NAMALWA (cell line): Measurements from ENCODE around the gene MATN1.

Experiments used
- DNase-seq: peaks from one replicate; pipeline ENCODE4 v3.0.0-alpha.2; 2015; ENCODE audit warnings: low spot score

MATN1 gene

DNA sequence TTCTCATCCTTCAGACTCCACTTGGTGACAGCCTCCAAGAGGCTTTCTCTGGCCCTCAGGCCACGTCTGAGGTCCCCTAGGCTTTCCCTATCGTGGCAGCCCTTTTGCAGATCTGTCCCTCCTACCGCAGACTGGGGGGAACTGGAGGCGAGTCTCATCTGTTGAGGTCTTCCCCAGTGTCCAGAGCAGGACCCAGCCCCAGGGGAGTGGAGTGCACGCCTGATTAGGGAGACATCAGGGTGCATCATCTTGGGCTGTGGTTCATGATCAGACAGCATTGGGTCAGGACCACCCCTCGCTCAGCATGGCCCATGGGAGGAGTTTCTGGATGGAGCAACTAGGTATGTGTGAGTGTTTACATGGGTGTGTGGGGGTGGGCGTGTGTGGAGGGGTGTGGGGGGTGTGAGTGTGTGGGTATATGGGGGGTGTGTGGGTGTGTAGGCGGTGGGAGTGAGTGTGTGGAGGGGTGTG is 8.5 kb upstream of the MATN1 start:
- no peak for DNase-seq

DNA sequence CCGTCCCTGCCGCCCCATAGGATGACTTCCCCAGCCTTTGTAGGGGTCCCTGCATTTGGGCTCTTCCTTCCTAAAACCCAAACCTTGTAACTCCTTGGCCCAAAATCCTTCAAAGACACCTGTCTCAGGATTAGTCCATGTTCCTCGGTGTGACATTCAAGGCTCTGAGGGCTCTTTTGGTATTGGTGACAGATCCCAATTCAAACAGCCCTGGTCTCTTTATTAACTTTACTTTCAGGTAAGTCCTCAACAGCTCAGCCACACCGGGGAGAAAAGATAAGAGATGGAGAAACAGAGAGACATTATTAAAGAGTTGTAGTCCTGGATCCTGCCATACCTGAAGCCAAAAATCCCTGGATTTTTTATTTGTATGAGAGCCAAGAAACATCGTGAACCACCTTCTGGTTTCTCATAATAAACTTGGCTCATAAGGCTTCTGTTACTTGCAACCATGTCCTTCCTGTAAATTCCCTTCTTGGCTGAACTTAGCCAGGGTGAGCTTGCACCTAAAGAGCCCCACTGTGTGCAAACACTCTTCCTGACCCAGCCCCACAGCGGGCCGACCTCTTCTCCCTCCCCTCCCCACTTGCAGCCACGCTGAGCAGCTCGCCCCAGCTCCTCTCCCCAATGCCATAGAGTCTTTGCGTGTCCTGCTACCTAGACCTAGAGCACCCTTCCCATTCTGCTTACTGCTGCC is 7.9 kb upstream of the MATN1 start:
- DNase-seq = no peak

DNA sequence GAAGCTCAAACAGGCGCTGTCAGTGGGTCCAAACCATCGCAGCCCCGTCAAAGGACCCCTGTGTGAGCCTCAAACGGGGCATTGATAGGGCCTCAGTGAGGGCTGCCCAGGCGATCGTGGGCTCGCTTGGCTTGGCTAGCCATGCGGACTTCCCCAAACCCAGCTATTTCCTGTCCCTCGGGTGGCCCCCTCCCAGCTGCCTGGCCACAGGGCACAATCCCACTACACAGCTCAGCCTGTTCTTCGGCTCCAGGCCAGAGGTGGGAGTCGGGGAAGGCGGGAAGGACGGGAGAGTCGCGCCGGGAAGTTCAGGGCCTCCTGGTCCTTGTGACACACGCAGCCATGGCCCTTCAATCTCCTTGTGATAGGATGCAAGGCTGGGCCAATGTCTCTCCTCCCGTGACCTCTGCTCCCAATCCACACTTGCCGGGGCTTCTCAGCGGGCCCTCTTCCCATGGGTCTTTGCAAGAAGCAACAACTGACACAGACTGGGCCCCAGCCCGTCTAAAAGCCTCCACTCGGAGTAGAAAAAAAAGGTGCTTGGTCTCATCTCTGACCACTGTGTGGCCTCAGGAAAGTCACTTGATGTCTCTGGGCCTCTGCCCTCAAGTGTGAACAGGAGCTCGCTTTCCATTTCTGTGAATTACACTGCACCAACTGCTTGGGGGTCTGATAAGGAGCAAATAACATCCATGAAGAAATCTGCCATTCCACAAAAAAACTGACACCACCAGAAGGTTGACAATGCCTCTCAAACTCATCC is 7.1 kb upstream of the MATN1 start:
- DNase-seq = peak; percentile 77

DNA sequence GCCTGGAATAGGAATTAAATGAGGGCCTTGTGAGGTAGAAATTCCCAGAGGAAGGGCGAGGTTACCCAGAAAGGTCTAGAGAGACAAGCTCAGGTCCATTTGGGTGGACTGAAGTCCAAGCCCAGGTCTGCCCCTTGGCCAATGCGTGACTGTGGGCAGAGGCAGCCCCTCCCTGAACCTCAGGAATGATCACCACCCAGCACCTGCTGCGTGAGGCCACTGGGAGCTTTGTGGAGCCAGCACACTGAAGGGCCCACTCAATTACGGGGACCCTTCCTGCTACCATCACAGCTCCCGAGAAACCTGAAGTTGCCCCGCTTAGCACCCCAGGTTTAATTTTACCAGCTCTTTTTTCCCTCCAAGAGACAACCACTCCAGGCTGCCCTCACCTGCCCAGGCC is 6.5 kb upstream of the MATN1 start:
- no peak for DNase-seq

DNA sequence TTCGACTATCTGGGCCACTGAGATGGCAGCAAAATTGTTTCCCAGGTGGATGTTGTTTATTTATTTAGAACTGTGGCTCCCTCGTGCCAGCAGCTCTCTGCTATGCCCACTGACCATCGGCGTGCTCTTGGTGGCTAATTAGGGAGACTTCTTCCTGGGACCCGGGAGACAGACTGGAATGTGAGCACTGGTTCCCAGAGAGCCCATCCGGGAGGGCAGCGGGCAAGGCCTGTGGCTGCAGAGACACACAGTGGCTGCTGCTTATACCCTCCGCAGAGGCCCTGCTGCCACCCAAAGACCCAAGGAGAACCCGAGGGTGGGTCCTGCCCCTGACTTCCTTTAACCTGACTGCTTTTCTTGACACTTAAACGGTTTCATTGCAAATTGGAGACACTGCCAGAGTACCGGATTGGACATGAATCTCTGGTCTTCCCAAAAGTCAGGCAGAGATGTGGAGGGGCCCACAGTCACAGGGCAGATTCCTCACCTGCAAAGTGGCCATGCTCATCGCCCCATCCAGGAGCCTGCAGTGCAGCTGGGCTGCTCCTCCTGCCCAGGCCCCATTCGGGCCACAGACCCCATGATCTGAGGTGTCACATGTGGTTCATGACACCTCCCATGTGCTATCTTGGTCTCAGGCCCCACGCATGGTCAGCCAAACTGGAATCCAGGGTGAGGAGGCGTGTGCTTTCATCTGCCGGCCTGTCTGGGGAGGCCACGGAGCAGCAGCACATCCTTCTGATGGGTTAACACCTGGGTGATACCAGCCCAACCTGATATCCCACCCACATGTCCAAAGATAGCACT is 5.7 kb upstream of the MATN1 start:
- peak; percentile 62 for DNase-seq

DNA sequence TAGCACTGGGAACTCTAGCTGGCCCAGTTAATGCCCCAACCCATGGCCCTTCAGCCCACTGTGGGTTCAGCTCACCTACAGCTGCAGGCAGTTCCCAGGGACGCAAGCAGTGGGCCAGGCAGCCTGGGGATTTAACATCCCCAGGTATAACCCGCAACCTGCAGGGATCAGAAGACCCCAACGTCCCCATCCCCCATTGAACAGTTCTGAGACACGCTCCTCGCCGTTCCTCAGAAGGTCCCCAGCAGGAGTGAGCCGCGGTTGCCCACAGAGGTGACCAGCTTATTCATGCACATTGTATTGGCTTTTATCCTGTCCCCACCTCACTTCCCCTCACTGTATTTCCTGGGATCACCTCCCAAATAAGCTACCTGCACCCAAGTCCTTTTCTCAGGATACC is 5.0 kb upstream of the MATN1 start:
- no peak for DNase-seq

DNA sequence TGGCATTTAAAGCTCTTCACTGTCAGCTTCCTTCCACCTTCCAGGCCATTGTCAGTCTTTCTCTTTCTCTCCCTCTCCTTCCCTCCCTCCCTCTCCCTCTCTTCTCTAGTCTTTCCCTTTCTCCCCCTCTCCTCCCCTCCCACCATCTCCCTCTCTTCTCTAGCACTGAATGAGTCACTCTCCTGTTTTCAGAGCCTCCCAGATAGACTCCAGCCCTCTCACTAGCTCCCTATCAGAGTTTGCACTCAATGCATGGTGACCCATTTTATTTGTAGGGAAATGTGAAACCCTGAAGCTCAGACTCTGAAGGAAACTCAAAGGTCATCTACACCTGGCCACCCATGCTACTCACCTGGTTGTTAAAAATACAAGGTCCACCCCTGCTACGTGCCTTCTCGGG is 4.4 kb upstream of the MATN1 start:
- DNase-seq = no peak

DNA sequence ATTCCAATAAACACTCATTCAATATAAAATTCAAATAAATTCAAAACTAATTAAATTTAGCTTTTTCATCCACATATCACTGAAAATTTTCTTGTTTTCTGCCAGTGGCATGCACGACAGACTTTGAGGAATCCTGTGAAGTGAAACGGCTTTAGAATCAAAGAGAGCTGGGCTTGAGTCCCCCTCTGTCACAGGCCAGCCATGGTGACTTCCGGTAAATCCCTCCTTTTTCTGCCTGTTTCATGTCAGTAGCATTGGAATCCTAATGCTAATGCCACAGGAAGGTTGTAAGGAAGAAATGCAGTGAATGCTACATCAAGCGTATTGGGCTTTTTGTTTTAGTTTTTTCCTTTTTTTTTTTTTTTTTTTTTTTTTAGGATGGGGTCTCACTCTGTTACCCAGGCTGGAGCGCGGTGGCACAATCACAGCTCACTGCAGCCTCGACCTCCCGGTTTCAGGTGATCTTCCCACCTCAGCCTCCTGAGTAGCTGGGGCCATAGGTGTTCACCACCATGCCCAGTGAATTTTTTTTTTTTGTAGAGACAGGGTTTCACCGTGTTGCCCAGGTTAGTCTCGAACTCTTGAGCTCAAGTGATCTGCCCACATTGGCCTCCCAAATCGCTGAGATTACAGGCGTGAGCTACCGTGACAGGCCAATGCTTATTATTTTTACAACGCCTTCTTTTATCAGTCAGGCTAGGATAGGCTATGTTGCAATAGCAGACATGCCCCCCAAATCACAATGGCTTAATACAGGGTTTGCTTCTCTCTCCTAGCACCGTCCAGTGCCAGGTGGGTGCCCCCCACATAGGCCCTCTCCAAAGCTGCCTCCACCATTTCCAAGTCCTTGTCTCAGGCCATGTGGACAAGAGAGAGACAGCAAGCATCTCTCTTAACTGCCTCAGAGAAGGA is 3.6 kb upstream of the MATN1 start:
- DNase-seq = no peak

DNA sequence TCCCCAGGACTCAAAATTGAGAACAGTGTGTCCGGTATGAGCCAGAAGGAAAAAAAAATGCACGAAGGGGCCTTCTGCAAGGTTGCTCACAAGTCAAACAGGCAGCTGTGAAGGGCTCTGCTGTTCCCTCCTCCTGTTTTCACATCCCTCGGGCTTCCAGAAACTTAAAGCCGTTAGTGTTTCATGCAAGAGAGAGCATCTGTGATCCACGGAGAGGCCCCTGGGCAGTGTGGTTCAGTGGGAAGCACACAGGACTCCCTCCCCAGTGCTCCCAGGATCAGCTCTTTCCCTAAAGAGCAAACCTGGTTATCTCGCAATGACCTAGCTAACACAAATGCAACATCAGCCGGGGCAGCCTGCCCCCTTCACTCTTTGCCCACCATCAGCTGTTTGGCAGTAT is 2.9 kb upstream of the MATN1 start:
- DNase-seq = no peak

DNA sequence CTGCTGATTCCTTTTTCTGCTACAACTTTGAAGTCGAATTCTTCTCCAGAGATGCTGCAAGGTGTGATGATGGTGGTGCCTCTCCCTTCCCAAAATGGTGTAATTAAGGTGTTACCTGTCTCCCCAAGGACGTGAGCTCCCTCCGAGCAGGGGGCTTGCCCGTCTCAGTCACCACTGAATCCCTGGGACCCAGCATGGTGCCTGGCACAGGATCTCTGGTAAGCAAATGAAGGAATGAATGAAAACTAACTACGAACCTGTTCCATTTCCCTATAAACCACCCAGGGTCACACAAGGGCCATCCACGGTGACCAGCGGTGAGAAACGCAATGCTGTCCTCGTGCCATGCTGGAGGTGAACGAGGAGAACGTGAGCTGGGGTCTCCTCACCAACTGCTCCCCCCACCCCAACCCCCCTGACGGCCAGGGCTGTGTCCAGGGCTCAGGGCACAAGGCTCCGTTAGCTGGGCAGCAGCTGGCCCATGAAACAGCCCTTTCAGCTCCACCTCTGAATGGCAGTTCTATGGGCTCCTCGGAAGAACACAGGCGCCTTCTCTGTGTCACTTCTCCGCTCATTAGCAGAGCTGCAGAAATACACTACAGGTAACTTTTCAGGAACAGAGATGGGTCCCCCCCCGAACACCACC is 2.2 kb upstream of the MATN1 start:
- DNase-seq = no peak

DNA sequence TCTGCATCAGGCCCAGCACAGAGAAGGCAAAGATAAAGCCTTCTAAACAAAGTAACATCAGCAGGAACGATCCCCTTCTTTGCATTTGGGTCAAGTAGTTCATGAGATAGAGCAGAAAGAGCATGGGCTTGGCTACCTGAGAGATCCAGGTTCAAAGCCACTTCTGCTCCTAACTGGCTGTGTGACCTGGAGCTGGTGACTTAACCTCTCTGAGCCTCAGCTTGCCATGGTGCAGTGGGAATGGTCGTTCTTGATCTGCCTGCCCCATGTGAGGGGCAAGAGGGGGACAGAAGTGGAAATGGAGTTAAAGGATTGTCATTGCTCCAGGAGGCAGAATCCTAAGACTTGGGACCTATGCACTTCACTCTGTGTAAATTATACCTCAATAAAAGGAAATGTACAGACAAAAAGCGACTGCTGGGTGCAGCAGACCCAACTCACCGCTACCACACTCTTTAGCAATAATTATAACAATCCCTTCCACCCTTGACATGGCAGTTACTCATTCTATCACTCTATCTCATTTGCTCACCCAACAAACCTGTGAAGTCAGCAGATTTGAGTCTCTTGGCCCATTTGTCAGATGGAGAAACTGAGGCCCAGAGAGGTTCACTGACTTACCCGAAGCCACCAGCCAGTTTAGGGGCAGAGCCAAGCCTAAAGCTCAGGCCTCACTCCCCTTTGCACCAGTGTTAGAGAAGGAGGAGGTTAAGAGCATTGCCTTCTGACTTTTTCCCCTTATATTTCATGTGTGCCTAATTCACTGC is 1.5 kb upstream of the MATN1 start:
- no peak for DNase-seq

DNA sequence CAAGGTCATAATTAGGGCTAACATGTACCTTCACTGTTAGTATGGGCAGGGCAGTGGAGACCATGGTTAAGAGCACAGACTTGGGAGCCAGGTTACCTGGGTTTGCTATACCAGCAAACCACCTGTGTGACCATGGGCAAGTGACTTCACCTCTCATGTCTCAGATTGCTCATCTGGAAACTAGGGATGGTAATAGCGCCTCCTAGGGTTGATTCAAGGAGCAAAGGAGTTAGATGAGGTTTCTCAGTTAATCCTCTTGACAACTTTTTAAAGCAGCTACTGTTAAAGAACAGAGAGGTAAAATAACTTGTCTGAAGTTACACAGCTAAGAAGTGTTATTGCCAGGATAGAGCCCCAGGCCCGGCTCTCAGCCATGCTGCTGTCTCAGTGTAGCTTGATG is 790 bp upstream of the MATN1 start:
- no peak for DNase-seq

DNA sequence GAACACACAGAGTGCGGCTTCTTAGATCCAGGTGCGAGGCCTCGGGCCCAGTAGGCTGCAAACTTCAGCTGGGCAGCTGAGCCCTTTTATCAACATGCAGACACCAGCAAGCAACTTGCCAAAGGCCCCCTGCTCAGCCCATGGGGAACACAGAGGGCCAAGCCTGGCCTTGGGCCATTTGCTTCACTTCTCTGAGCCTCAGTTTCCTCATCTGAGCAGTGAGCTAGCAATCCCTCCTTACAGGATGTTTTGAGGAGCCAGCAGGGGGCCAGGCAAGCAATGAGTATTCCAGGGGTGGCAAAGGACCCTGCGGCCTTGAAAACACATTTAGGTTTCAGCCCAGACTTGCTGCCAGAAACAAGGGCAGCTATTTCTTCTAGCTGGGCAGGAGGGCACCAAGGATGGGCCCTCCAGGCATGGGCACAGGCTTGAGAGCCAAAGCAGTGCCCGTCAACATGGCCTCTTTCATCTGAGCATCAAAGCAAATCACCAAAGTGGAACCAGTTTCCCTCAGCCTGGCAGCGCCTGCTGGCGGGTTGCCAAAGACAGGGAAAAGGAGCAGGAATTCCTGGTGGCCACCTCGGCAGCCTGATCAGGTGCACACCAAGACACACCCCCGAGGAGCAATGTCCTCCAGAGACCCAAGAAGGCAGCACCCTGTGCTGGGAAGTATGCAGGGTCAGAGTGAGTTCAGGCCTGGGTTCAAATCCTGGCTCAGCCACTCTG is 1.4 kb downstream of the MATN1 start:
- DNase-seq = no peak

DNA sequence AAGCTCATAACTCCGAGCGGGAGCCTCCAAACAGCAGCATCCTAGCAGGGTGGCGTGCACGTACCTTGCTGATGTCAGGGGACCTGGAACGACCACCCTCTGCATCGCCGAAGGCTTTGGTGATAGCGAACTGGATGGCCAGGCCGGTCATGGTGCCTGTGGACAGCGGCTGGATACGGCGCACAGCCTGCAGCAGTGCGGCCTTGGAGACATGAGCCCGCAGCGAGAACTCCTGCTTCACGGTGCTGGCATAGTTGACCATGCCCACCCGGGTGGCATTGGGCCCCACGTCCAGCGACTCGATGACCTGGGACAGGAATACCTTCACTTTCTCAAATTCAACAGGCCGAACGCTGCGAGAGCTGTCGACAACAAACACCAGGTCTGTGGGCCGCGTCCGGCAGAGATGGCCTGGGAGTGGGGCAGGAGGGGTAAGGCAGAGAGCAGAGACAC is 2.0 kb downstream of the MATN1 start:
- DNase-seq = no peak

DNA sequence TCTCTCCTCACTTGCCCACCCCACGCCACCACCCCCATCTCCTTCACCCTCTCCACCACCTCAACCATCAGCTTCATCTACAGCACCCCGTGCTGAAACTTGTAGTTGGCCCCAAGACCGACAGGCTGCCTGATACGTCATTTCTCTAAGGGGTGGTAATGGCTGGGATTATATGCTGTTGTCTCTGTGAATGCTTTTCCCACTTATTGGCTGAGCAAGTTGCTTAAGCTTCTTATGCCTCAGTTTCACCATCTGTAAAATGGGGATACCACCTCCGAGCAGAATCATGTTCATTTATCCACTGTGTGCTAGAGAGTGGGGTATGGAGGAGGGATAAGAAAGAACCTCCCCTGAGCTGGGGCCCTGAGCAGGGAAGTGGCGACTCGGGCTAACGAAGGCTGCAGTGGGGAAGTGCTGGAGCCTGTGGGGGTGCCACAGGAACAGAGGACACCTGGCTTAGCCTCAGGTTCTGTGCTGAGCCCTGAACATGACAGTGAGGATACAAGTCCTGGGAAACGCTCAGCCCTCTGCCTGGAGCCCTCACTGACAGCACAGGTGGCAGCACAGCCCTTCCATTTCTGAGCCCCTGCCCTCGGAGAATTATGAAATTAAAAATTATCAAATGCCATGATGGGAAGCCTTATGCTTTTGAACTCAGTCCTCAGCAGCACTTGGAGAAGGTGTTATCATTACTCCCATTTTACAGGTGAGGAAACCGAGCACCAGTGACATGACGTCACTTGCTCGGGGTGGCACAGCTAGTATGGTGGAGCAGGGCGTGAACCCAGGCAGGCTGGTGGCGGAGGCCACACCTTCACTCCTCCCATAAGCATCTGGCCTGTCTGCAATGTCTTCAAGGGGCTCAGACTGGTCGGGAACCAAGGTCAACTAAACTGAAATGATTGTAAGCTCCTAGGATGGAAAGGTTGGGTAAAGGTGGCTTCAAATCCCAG is 2.8 kb downstream of the MATN1 start:
- no peak for DNase-seq

DNA sequence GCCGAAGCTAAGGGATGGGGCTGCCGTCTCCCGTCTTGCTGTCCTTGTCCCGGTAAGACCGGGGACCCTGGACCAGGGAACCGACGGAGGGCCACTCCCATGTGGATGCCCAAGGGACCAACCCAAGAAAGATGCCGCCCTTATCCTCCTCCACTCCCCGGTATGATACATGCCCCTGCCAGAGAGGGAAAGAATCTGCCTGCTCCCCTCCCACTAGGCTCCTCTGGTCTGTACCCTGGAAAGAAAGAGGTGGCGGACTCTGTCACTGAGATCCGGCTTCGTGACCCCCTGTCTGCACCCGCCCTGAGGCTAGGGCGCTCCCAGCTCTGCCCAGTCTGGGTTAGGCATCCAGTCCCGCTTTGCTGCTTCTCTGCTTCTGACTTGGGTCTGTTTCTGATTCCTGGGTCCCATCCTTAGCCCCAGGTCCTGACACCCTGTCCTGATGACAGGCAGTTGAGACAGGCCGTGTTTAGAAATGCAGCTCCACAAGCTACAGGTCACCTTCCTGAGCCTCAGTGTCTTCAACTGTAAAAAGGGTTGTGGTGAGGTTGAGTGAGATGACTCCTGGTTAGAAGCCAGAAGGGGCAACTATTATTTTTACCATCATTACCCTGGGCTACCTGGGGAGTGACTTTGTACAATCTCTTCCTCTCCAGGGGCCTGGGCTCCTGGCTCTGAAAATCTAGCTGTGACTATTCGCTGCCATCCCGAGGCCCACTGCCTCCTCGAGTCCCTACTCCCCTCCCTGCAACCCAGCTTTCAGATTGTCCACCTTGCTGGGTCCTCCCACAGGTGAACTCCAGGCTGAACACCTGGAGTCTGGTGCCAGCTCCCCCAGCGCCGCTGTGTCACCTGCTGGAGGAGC is 3.7 kb downstream of the MATN1 start:
- no peak for DNase-seq

DNA sequence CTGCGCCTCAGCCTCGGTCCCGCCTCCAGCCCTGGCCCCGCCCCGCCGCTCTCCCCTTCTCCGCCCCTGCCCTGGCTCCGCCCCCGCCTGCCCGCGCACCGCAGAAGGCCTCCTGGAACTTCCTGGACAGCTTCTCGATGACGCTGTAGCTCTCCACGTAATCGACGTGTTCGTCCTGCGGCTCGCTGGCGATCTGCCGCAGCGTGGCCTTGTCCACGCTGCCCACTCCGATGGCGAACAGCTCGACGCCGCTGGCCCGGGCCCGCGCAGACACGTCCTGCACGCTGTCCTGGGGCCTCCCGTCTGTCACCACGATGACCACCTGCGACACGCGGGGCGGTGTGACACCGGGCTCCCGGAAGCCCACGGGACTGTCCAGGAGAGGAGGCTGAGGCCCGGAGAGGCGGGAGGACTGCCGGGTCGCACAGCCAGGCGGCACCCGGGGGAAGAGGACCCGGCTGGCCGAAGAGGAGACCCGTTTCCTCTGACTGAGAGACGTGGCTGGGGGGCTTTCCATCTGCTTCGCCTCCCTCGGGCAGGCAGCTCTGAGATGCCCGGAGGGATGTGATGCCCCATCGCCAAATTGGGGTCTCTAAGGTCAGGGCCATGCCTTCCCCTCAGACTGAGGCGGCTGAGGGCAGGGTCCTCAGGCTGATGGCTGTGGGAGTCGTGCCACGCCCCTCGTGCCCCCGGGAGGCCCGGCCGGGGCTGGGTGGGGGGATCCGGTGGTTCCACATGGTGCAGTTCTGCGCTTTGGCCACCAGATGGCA is 4.6 kb downstream of the MATN1 start:
- peak; percentile 94 for DNase-seq
